Psoas muscle (tissue), 8 donors: ENCODE measurements around the gene MINAR2. TPM values are rescaled to one million over a fixed set of nuclear protein-coding genes. Genes with fewer than 3 reads are reported as not detected.

ENCODE experiments used
- ATAC-seq, 4 donors: fragments of 200-7000 bp; cut with Tn5 transposase; one replicate each; pipeline ENCODE4 v1.9.1; 2020; ENCODE audit warnings: moderate library complexity in 3 of 4, mild to moderate bottlenecking in 2 of 4
- DNase-seq, 2 donors: peaks; one replicate each; pipeline ENCODE4 v3.0.0-alpha.2; 2020
- H3K27ac ChIP-seq: fragments of 200-600 bp; one replicate; pipeline ENCODE4 v1.8.0; 2022
- H3K27me3 ChIP-seq, 3 donors: fragments of 200-600 bp in 1 of 3; one replicate each; pipeline versions ENCODE4 v1.6.1 to v1.8.0; 2013 to 2022; ENCODE audit warnings: low read length in 2 of 3, mild to moderate bottlenecking in 2 of 3, moderate library complexity in 1 of 3; ENCODE audit not compliant: insufficient read depth in 3 of 3
- H3K36me3 ChIP-seq, 2 donors: fragments of 200-600 bp in 1 of 2; one replicate each; pipeline versions ENCODE4 v1.6.1 to v1.8.0; 2013 to 2022; ENCODE audit warnings: low read depth in 1 of 2, mild to moderate bottlenecking in 1 of 2, moderate library complexity in 1 of 2; ENCODE audit not compliant: insufficient read depth in 1 of 2
- H3K4me1 ChIP-seq: fragments of 200-600 bp; one replicate; pipeline ENCODE4 v1.8.0; 2022
- H3K4me3 ChIP-seq: fragments of 200-600 bp; one replicate; pipeline ENCODE4 v1.8.0; 2022; ENCODE audit warnings: mild to moderate bottlenecking
- H3K9me3 ChIP-seq: fragments of 200-600 bp; one replicate; pipeline ENCODE4 v1.8.0; 2022
- WGBS, 3 donors: extraction: QIAGEN DNeasy Blood & Tissue Kit; methylation state at CpG; one replicate each; pipeline versions ENCODE4 v1.1.6 to v1.1.7; 2013; 5-methylcytosine and 5-hydroxymethylcytosine counted together
- intact Hi-C, 2 donors: fragments of 100-400 bp; cut with DNase I; formaldehyde crosslinking; loops; one replicate each; pipeline versions ENCODE4 v1.11.0 to v1.14.2; 2022
- polyA plus RNA-seq, 3 donors: library from polyadenylated mRNA; stranded (reverse); fragments of 200-250 nt; gene quantifications; one replicate each; pipeline ENCODE4 v1.2.3, GENCODE V29; 2013
- total RNA-seq, 4 donors: library from RNA; stranded (reverse); fragmentation: NEBNext Ultra II Directional in 2 of 4; extraction: Animal tissue kit (Norgen Biotek cat#: 25700) in 2 of 4; gene quantifications; one replicate each; pipeline versions ENCODE4 v1.2.1 to v1.2.4, GENCODE V29; 2021 to 2023
- TF ChIP-seq, protein P1 (sequence below): fragments of 200-600 bp; IDR thresholded peaks from one replicate; pipeline ENCODE4 v1.8.0; 2022; ENCODE audit warnings: antibody characterized with exemption
- donor health status: healthy with polysubstance abuse.
- donor health status: DM: no; HTN: no; CAD: no; lungs with moderate emphysema.
- donor health status: Bipolar disorder and iron deficiency.
- donor health status: healthy.
- donor health status: DM: yes; HTN: yes; CAD: no.
- donor health status: DM: no; HTN: no; CAD: no.
- donor health status: DM: no; HTN: no; CAD: no.
- donor health status: DM: yes; HTN: yes; CAD: no.

Gene MINAR2
- total and polyA plus RNA-seq, 7 donors: not detected

DNA sequence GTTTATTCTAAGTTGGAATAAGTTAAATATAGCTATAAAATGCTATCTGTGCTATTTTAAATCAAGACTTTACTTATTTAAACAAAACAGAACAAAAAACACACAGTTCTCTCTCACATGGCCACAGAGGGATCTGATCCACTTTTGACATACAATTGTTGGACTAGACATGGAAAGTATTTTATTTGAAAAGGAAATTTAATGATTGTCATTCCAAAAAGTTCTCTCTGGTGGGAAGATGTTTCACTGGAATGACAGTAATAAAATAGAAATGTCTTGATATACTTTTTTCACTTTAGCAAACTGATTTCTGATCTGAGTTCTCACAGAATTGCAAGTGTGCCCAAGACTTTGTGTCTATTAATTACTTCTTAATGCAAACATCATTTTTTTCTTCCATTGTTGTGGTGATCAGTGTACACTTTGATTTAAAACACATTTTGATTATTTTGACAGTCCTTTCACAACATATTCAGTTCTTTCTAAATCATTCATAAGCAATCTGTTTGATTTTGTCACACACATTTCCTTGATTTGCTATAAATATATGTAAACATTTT is 30.1 kb upstream of the MINAR2 start:
- Histone ChIP-seq H3K36me3 (no peaks in the 10 kb centered on the region), H3K27ac (no peak overlapping the region), H3K9me3 (no peaks in the 10 kb centered on the region), H3K4me1 (no peaks in the 10 kb centered on the region), H3K4me3 (no peak overlapping the region), H3K27me3 (no peaks in the 10 kb centered on the region)
- DNase-seq (no peak), ATAC-seq (no peak)
- TF ChIP-seq, protein P1, sequence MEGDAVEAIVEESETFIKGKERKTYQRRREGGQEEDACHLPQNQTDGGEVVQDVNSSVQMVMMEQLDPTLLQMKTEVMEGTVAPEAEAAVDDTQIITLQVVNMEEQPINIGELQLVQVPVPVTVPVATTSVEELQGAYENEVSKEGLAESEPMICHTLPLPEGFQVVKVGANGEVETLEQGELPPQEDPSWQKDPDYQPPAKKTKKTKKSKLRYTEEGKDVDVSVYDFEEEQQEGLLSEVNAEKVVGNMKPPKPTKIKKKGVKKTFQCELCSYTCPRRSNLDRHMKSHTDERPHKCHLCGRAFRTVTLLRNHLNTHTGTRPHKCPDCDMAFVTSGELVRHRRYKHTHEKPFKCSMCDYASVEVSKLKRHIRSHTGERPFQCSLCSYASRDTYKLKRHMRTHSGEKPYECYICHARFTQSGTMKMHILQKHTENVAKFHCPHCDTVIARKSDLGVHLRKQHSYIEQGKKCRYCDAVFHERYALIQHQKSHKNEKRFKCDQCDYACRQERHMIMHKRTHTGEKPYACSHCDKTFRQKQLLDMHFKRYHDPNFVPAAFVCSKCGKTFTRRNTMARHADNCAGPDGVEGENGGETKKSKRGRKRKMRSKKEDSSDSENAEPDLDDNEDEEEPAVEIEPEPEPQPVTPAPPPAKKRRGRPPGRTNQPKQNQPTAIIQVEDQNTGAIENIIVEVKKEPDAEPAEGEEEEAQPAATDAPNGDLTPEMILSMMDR: no peak
- intact Hi-C loops: no loop called here

DNA sequence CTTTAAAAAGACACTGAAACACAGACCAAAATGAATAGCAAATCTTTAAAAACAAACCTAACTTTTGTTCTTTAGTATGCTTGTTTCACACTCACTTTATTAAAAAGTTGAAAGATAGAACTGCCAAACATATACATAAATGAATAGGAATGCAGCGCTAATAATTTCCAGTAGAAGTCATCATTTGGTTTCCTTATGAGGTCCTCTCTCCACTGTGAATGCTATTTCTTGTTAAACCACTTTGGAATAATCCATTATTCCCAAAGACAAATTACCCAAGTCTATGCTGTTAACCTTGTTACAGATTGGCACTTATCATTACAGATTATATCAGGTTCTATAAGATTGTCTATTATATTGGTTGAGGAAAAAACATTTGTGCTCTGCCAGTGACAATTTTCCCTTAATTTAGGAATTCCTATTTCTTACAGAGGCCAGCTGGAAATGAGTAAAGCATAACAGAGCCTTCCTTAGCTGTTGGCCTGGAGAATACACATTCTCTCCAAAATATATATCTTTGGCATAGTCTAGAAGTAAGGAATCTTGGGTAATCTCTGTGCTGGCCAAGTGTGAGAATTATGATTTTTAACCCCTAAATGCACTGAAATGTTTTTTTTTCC is 29.3 kb upstream of the MINAR2 start:
- no peaks in the 10 kb centered on the region for H3K9me3 ChIP-seq
- TF ChIP-seq, protein P1: no peak
- H3K4me1 ChIP-seq: no peaks in the 10 kb centered on the region
- ATAC-seq (no peak), DNase-seq (no peak)
- intact Hi-C loops: no loop called here
- H3K27ac ChIP-seq: no peak overlapping the region
- 34 to 69% (median 42%) methylated on average over 1 of the region's 1 CpG for WGBS, 3 donors
- no peaks in the 10 kb centered on the region for H3K36me3 ChIP-seq
- H3K27me3 ChIP-seq: no peaks in the 10 kb centered on the region
- H3K4me3 ChIP-seq: no peak overlapping the region

DNA sequence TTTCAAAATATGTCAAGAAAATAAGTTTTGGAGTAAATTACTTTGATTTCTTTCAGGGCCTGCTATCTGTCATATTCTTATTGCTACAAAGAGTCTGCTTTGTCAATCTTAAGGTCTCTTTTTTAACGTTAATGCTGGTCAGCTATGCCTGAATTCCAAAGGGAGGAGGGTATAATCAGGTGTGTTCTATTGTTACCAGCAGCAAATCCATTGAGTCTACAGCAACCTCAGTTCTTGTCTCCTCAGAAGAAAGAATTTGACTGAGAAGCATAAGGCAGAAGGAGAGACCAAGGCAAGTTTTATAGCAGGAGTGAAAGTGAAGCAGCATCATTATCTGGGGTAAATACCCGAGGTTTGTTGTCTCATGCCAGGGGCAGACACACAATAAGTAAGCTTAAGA is 23.7 kb upstream of the MINAR2 start:
- Histone ChIP-seq H3K27me3 (no peaks in the 10 kb centered on the region), H3K9me3 (no peaks in the 10 kb centered on the region), H3K4me1 (no peaks in the 10 kb centered on the region), H3K36me3 (no peaks in the 10 kb centered on the region), H3K4me3 (no peak overlapping the region), H3K27ac (no peak overlapping the region)
- DNase-seq (no peak), ATAC-seq (no peak)
- TF ChIP-seq, protein P1: no peak
- intact Hi-C loops: no loop called here
- WGBS, 3 donors: 27 to 34% (median 31%) methylated on average over 2 of the region's 2 CpGs

DNA sequence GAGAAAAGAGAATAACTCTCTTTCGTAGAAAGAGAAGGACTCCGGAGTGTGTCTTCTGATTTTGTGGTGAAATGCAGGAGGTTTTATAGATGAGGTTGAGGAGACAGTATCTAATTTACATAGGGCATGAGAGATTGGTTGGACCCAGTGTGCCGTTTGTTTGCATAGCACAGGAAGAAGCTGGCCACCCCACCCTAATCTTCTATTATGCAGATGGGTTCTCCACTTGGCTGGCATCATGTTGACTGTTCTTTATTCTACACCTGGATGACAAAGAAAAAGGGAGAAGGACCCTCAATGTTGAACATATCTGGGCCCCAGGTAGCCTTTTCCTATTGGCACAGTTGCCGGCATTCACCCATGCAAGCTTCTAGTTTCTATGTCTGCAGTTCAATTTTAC is 23.2 kb upstream of the MINAR2 start:
- H3K4me3 ChIP-seq: no peak overlapping the region
- intact Hi-C loops: no loop called here
- H3K36me3 ChIP-seq: no peaks in the 10 kb centered on the region
- WGBS, 3 donors: 87 to 91% (median 91%) methylated on average over 4 of the region's 4 CpGs
- TF ChIP-seq, protein P1: no peak
- H3K27ac ChIP-seq: no peak overlapping the region
- no peaks in the 10 kb centered on the region for H3K4me1 ChIP-seq
- ATAC-seq: no peak
- no peaks in the 10 kb centered on the region for H3K27me3 ChIP-seq
- no peaks in the 10 kb centered on the region for H3K9me3 ChIP-seq
- no peak for DNase-seq

DNA sequence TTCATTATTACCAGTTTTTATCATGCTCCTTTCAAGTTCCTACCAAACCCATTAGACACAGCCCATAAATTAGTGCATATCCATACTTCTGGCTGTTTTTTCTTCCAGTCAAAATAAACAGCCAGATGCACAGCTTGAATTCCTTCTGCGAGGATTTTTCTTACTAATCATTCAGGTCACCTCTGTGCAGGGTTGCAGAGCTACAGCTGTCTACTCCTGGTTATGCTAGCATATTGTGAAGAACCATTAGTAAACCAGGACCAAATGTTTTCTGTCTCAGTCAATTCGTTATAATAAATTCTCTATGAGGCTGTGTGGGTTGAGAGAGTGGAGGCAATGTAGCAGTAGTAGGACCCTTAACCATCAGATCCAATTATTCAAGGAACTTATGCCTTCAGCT is 8.1 kb upstream of the MINAR2 start:
- H3K4me3 ChIP-seq: no peak overlapping the region
- ATAC-seq (no peak), DNase-seq (no peak)
- H3K27ac ChIP-seq: no peak overlapping the region
- 63 to 75% (median 63%) methylated on average over 2 of the region's 2 CpGs for WGBS, 3 donors
- H3K27me3 ChIP-seq: no peaks in the 10 kb centered on the region
- H3K4me1 ChIP-seq: no peaks in the 10 kb centered on the region
- intact Hi-C loops: no loop called here
- H3K36me3 ChIP-seq: no peaks in the 10 kb centered on the region
- no peaks in the 10 kb centered on the region for H3K9me3 ChIP-seq
- TF ChIP-seq, protein P1: no peak
